Glutamatergic neuron (in vitro differentiated cells): ENCODE results near the gene PSMD5. TPM values are rescaled to one million over a fixed set of nuclear protein-coding genes. Genes with fewer than 3 reads are reported as not detected.

ENCODE experiments used
- DNase-seq: peaks from one replicate; pipeline ENCODE4 v3.0.0; 2022
- H3K27ac Mint-ChIP-seq: one replicate; pipeline ENCODE4 v1.8.0; 2020; ENCODE audit warnings: mild to moderate bottlenecking, mixed read lengths, inconsistent platforms; ENCODE audit not compliant: unreplicated experiment
- H3K27me3 Mint-ChIP-seq: one replicate; pipeline ENCODE4 v1.8.0; 2020; ENCODE audit warnings: mild to moderate bottlenecking, moderate library complexity, mixed read lengths, inconsistent platforms; ENCODE audit not compliant: unreplicated experiment
- H3K36me3 Mint-ChIP-seq: one replicate; pipeline ENCODE4 v1.8.0; 2020; ENCODE audit warnings: mild to moderate bottlenecking, mixed read lengths, inconsistent platforms; ENCODE audit not compliant: unreplicated experiment
- H3K4me1 Mint-ChIP-seq: one replicate; pipeline ENCODE4 v1.8.0; 2020; ENCODE audit warnings: mild to moderate bottlenecking, low read depth, mixed read lengths, inconsistent platforms; ENCODE audit not compliant: unreplicated experiment
- H3K4me3 Mint-ChIP-seq: one replicate; pipeline ENCODE4 v1.8.0; 2020; ENCODE audit warnings: mild to moderate bottlenecking, mixed read lengths, inconsistent platforms; ENCODE audit not compliant: unreplicated experiment
- H3K9me3 Mint-ChIP-seq: one replicate; pipeline ENCODE4 v1.8.0; 2020; ENCODE audit warnings: mild to moderate bottlenecking, moderate library complexity, mixed read lengths, inconsistent platforms; ENCODE audit not compliant: unreplicated experiment
- CTCF ChIP-seq: fragments of 200-600 bp; sonication (generic); IDR thresholded peaks from one replicate; pipeline ENCODE4 v1.5.0; 2021; ENCODE audit not compliant: partially characterized antibody, unreplicated experiment
- total RNA-seq: library from RNA; stranded (reverse); fragmentation: NEBNext Ultra II Directional; extraction: Animal tissue kit (Norgen Biotek cat#: 25700); gene quantifications from one replicate; pipeline ENCODE4 v1.2.1, GENCODE V29; 2021; ENCODE audit not compliant: unreplicated experiment

The PSMD5 gene
- total RNA-seq, 1 donor from 2014 or later = 48.5 TPM

- DNase-seq = no peak
- H3K4me3 Mint-ChIP-seq = no peak overlapping the region
- H3K9me3 Mint-ChIP-seq = no peaks in the 10 kb centered on the region
- peaks cover 11% of the 10 kb centered on the region for H3K27me3 Mint-ChIP-seq
- H3K4me1 Mint-ChIP-seq = peaks cover 13% of the 10 kb centered on the region
- H3K36me3 Mint-ChIP-seq = no peaks in the 10 kb centered on the region
- no peak for TF ChIP-seq CTCF
- no peak overlapping the region for H3K27ac Mint-ChIP-seq
These were observed 15.2 kb upstream of the PSMD5 start for GRCh38 chr9:120857902-120858301.

- Mint-ChIP-seq H3K4me1 (peaks cover 13% of the 10 kb centered on the region), H3K27ac (no peak overlapping the region), H3K4me3 (no peak overlapping the region), H3K27me3 (peaks cover 11% of the 10 kb centered on the region), H3K9me3 (no peaks in the 10 kb centered on the region), H3K36me3 (no peaks in the 10 kb centered on the region)
- no peak for DNase-seq
- no peak for TF ChIP-seq CTCF
These were observed 14.8 kb upstream of the PSMD5 start for GRCh38 chr9:120857481-120857880.

GRCh38 chr9:120856700-120857099 is 14.0 kb upstream of the PSMD5 start:
- Mint-ChIP-seq H3K9me3 (no peaks in the 10 kb centered on the region), H3K27me3 (peaks cover 11% of the 10 kb centered on the region), H3K4me1 (peaks cover 15% of the 10 kb centered on the region), H3K27ac (no peak overlapping the region), H3K4me3 (no peak overlapping the region), H3K36me3 (no peaks in the 10 kb centered on the region)
- DNase-seq = no peak
- TF ChIP-seq CTCF = no peak

- Mint-ChIP-seq H3K9me3 (no peaks in the 10 kb centered on the region), H3K4me3 (no peak overlapping the region), H3K27ac (no peak overlapping the region), H3K4me1 (peaks cover 18% of the 10 kb centered on the region), H3K27me3 (peaks cover 10% of the 10 kb centered on the region), H3K36me3 (no peaks in the 10 kb centered on the region)
- no peak for DNase-seq
- no peak for TF ChIP-seq CTCF
These were observed 13.3 kb upstream of the PSMD5 start for GRCh38 chr9:120855827-120856670.

GRCh38 chr9:120854596-120855327 is 12.0 kb upstream of the PSMD5 start:
- TF ChIP-seq CTCF = no peak
- no peak overlapping the region for H3K27ac Mint-ChIP-seq
- peaks cover 5% of the 10 kb centered on the region for H3K27me3 Mint-ChIP-seq
- no peak overlapping the region for H3K4me3 Mint-ChIP-seq
- no peak for DNase-seq
- H3K9me3 Mint-ChIP-seq = no peaks in the 10 kb centered on the region
- H3K36me3 Mint-ChIP-seq = no peaks in the 10 kb centered on the region
- H3K4me1 Mint-ChIP-seq = peaks cover 21% of the 10 kb centered on the region
